Activated CD8-positive, alpha-beta memory T cell treated with anti-CD3 and anti-CD28 coated beads for 36 hours (primary cell): Measurements from ENCODE around the gene LAMB2. TPM values are rescaled to one million over a fixed set of nuclear protein-coding genes. Genes with fewer than 3 reads are reported as not detected.

Experiments
- CTCF ChIA-PET: fragments of 350-600 bp; sonication (Branson Sonifier 250); formaldehyde crosslinking; loops from one replicate; lab custom pipeline; 2021; ENCODE audit warnings: antibody characterized with exemption; lab: Charles Lee
- POLR2A ChIA-PET: fragments of 350-600 bp; sonication (Branson Sonifier 250); formaldehyde crosslinking; loops from one replicate; lab custom pipeline; 2021; ENCODE audit warnings: antibody characterized with exemption; lab: Charles Lee
- total RNA-seq, 2 experiments: library from RNA; stranded (reverse); gene quantifications; one replicate each; pipeline ENCODE4 v1.2.3, GENCODE V29; 2021

Gene LAMB2
- total RNA-seq, 2 experiments from 2014 or later, result not detected

GRCh38 chr3:49163609-49164008 lies 30.8 kb upstream of the LAMB2 start:
- POLR2A ChIA-PET, result no interaction called here
- CTCF ChIA-PET, result interaction anchor here (0.9 to 2.2 kb wide), 2 partner anchors 8 to 286 kb away, joined by 3 to 7 read pairs; partner anchors contain the start of gene KLHDC8B

GRCh38 chr3:49162751-49163419 lies 30.0 kb upstream of the LAMB2 start:
- ChIA-PET POLR2A (no interaction called here), CTCF (interaction anchor here (2.2 kb wide), 1 partner anchor 8 kb away, joined by 7 read pairs; the partner anchor contains the start of gene KLHDC8B)

- CTCF ChIA-PET, result interaction anchor here (2.2 kb wide), 1 partner anchor 9 kb away, joined by 7 read pairs; the partner anchor contains the start of gene KLHDC8B
- POLR2A ChIA-PET, result no interaction called here
Observed at GRCh38 chr3:49161808-49162530, 29.1 kb upstream of the LAMB2 start.

GRCh38 chr3:49161197-49161596 lies 28.3 kb upstream of the LAMB2 start:
- POLR2A ChIA-PET, result no interaction called here
- CTCF ChIA-PET, result interaction anchor here (0.7 to 2.2 kb wide), 2 partner anchors 10 to 53 kb away, joined by 4 to 7 read pairs; partner anchors contain the start of gene KLHDC8B

GRCh38 chr3:49158792-49159191 lies 25.9 kb upstream of the LAMB2 start:
- CTCF ChIA-PET, result interaction anchor here (0.5 to 2.0 kb wide), 7 partner anchors 9 to 171 kb away, joined by 3 to 5 read pairs (median 4); partner anchors contain the start of genes KLHDC8B and NDUFAF3
- POLR2A ChIA-PET, result no interaction called here

GRCh38 chr3:49158103-49158709 lies 25.4 kb upstream of the LAMB2 start:
- POLR2A ChIA-PET, result no interaction called here
- CTCF ChIA-PET, result interaction anchor here (0.5 to 2.0 kb wide), 7 partner anchors 12 to 188 kb away, joined by 3 to 5 read pairs (median 3); partner anchors contain the start of genes KLHDC8B and NDUFAF3

GRCh38 chr3:49157289-49157688 lies 24.4 kb upstream of the LAMB2 start:
- POLR2A ChIA-PET, result interaction anchor here (0.7 kb wide), 1 partner anchor 94 kb away, joined by 4 read pairs; no protein-coding TSS in a partner anchor
- CTCF ChIA-PET, result no interaction called here

- ChIA-PET POLR2A (no interaction called here), CTCF (interaction anchor here (0.6 kb wide), 1 partner anchor 461 kb away, joined by 3 read pairs; no protein-coding TSS in a partner anchor)
Observed at GRCh38 chr3:49153349-49153912, 20.6 kb upstream of the LAMB2 start.

GRCh38 chr3:49151610-49152009 lies 18.8 kb upstream of the LAMB2 start:
- POLR2A ChIA-PET, result interaction anchor here (0.6 kb wide), 1 partner anchor 185 kb away, joined by 3 read pairs; no protein-coding TSS in a partner anchor
- CTCF ChIA-PET, result no interaction called here

- POLR2A ChIA-PET, result interaction anchor here (0.7 kb wide), 1 partner anchor 20 kb away, joined by 5 read pairs; no protein-coding TSS in a partner anchor
- CTCF ChIA-PET, result no interaction called here
Observed at GRCh38 chr3:49148159-49148558, 15.3 kb upstream of the LAMB2 start.

- ChIA-PET POLR2A (no interaction called here), CTCF (no interaction called here)
Observed at GRCh38 chr3:49140080-49140479, 7.2 kb upstream of the LAMB2 start.

- POLR2A ChIA-PET, result no interaction called here
Observed at GRCh38 chr3:49135499-49135898, 2.6 kb upstream of the LAMB2 start.

GRCh38 chr3:49134471-49135265 lies 1.8 kb upstream of the LAMB2 start:
- ChIA-PET CTCF (no interaction called here), POLR2A (no interaction called here)

More at GRCh38 chr3:49135499-49135898, 2.6 kb upstream of the LAMB2 start:
- CTCF ChIA-PET, result no interaction called here

- ChIA-PET CTCF (no interaction called here), POLR2A (no interaction called here)
Observed at GRCh38 chr3:49133226-49133951, 539 bp upstream of the LAMB2 start.

GRCh38 chr3:49132073-49132436 lies 795 bp downstream of the LAMB2 start:
- POLR2A ChIA-PET, result no interaction called here
- CTCF ChIA-PET, result interaction anchor here (0.6 kb wide), 1 partner anchor 35 kb away, joined by 3 read pairs; no protein-coding TSS in a partner anchor

GRCh38 chr3:49131576-49131975 lies 1.3 kb downstream of the LAMB2 start:
- CTCF ChIA-PET, result no interaction called here

GRCh38 chr3:49131040-49131439 lies 1.8 kb downstream of the LAMB2 start:
- ChIA-PET POLR2A (no interaction called here), CTCF (interaction anchor here (0.6 kb wide), 1 partner anchor 22 kb away, joined by 3 read pairs; no protein-coding TSS in a partner anchor)

More at GRCh38 chr3:49131576-49131975, 1.3 kb downstream of the LAMB2 start:
- POLR2A ChIA-PET, result no interaction called here
